Middle frontal gyrus (tissue), 1 donor: ENCODE data around the gene TRRAP.

Source experiments
- DNase-seq: peaks from one replicate; pipeline ENCODE4 v3.0.0-alpha.2; 2015; ENCODE audit warnings: low spot score; ENCODE audit errors: extremely low spot score

TRRAP gene

DNA sequence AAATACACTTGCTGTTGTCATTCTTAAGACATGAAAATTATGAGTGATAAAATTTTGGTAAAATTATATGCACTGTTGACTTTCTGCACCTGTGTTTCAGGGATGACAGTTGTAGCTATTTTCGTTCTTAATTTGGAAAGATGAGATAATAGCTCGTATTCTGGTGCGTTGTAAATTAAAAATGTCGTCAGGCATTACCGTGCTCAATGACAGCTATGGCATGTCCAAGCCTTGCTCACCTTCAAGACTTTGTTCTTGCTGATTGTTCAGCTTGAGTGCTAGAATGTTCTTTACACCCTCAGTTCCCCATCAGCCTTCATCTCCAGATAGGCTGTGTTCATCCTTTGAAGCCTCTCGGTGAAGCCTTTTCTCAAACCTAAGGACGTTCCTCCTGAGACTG lies 21.5 kb downstream of the TRRAP start:
- no peak for DNase-seq

- no peak for DNase-seq
These were observed 22.5 kb downstream of the TRRAP start for GRCh38 chr7:98900815-98901214.

GRCh38 chr7:98902523-98902922 lies 24.2 kb downstream of the TRRAP start:
- DNase-seq = no peak

- DNase-seq = no peak
These were observed 24.9 kb downstream of the TRRAP start for GRCh38 chr7:98903246-98903645.

DNA sequence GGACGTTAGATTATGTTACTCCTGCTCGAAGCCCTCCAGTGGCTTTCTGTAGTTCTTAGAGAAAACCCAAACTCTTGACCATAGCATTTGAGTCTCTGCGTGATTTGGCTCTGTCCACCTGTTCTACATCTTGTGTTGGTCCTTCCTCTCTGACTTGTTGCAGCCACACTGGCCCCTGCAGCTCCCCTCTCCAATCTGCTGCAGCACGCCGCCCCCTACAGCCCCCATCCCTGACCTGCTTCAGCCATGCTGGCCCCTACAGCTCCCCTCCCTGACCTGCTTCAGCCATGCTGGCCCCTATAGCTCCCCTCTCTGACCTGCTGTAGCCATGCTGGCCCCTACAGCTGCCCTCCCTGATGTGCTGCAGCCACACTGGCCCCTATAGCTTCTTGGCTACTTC lies 29.2 kb downstream of the TRRAP start:
- no peak for DNase-seq

- DNase-seq = no peak
These were observed 30.3 kb downstream of the TRRAP start for GRCh38 chr7:98908585-98908984.

- no peak for DNase-seq
These were observed 31.2 kb downstream of the TRRAP start for GRCh38 chr7:98909487-98909886.

- DNase-seq = no peak
These were observed 32.1 kb downstream of the TRRAP start for GRCh38 chr7:98910427-98910826.

GRCh38 chr7:98911916-98912315 lies 33.6 kb downstream of the TRRAP start:
- no peak for DNase-seq

DNA sequence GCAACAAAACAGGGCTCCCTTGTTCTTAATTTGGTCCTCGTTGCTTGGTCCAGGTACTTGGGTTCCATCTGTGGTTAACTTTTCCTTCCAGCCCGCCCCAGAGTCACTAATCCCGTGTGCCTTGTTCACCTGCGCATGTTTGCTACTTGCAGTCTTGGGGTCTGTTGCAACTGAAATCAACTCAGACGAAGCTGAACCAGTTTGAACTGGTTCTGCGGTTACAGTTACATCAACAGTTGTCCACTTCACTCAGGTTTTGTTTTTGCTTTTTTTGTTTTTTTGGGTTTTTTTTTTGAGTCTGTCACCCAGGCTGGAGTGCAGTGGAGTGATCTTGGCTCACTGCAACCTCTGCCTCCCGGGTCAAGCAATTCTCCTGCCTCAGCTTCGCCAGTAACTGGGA lies 34.7 kb downstream of the TRRAP start:
- DNase-seq = no peak

DNA sequence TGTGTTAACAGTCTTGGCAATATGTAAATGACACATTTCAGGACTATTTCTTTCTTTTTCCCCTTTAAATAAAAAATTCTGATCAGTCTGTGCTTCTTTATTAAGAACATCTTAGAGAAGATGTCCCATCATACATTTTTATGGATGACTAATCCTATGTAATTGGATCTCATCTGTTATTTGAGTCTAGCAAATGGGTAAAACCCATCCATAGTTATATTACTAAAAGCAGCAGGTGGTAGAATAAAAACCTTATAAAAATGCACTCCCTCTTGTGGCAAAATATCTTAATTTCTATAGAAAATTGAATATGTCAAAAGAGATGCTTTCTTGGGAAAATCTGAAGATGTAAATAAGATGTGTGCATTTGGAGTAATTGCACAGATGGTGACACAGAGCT lies 35.3 kb downstream of the TRRAP start:
- no peak for DNase-seq

DNA sequence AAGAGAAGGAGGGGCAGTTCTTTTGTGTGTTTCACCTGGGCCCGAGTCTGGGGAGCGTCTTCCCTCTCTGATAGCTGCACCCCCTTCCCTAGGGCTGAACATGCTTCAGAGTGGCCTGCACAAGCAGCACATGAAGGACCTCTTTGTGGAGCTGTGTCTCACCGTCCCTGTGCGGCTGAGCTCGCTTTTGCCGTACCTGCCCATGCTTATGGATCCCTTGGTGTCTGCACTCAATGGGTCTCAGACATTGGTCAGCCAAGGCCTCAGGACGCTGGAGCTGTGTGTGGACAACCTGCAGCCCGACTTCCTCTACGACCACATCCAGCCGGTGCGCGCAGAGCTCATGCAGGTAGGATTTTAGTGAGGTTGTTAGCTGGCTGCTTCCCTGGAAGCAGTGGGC lies 39.0 kb downstream of the TRRAP start:
- DNase-seq = no peak

DNA sequence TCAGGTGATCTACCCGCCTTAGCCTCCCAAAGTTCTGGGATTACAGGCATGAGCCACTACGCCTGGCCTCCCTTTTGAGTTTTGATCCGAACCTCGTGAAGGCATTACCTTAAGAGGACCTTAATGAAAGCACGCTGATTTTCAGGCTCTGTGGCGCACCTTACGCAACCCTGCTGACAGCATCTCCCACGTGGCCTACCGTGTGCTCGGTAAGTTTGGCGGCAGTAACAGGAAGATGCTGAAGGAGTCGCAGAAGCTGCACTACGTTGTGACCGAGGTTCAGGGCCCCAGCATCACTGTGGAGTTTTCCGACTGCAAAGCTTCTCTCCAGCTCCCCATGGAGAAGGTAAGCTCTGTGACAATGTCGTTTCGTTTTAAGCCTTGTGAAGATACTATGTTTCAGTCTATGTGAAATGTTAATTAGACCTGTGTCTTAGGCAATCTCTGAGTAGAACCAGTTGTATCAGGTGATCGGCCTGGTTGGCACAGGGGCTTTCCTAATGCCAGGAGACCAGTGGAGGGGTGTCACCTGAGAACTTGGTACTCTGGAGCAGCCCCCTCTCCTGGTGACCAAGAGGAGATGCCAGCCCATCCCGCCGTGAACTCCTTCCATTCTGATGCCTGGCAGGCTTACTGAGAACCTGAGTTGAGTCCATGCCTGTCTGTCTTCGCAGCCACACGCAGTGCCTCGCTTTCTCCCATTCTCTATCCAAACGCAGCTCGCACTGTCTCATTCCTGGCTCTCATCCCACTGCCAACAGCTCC lies 43.5 kb downstream of the TRRAP start:
- DNase-seq = no peak

GRCh38 chr7:98922392-98923187 lies 44.3 kb downstream of the TRRAP start:
- DNase-seq = peak; percentile 28

GRCh38 chr7:98923512-98923911 lies 45.2 kb downstream of the TRRAP start:
- DNase-seq = no peak

GRCh38 chr7:98927125-98927524 lies 48.8 kb downstream of the TRRAP start:
- DNase-seq = no peak

DNA sequence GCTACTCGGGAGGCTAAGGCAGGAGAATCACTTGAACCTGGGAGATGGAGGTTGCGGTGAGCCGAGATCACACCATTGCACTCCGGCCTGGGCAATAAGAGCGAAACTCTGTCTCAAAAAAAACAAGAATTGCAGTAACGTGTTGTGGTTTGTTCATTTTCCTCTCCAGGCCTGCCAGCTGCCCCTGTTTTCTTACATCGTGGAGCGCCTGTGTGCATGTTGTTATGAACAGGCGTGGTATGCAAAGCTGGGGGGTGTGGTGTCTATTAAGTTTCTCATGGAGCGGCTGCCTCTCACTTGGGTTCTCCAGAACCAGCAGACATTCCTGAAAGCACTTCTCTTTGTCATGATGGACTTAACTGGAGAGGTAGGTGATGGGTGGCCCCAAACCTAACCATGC lies 52.1 kb downstream of the TRRAP start:
- DNase-seq = no peak

DNA sequence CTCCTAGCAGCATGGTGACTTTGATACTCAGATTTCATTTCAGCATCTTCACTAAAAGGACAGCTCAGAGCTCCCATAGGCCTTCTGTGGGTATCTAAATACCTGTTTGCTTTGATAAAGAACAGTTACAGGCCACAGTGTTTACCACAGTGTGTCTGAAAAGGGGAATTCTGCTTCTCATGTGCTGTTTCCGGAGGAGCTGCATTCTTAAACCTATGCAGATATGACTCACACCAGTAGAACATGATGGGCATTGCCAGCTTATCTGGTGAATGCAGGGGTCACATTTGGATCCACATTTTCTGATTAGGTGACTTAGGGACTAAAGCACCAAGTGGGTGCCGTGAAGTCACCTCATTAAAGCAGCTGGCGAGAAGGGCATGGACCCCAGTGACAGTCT lies 52.6 kb downstream of the TRRAP start:
- DNase-seq = no peak

GRCh38 chr7:98933321-98933720 lies 55.0 kb downstream of the TRRAP start:
- no peak for DNase-seq

DNA sequence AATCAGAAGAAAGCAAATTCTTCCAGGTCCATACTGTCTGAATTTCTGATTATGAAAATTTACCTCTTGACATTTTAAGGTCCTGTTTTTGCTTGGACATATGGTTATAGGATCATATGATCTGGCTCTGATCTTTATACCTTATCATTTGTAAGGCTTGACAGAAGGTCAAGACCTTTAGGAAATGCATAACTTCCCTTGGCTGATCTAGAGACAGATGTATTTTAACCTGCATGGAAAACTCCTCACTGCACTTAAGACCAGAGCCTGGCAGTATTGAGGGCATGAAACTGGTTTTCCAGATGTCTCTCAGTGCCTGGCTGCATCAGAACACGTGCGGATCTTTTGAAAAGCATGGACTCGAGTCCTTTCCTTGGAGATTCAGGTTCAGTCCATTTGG lies 55.9 kb downstream of the TRRAP start:
- DNase-seq = no peak

- no peak for DNase-seq
These were observed 57.5 kb downstream of the TRRAP start for GRCh38 chr7:98935811-98936210.

- DNase-seq = no peak
These were observed 65.0 kb downstream of the TRRAP start for GRCh38 chr7:98943336-98943735.

- DNase-seq = no peak
These were observed 66.1 kb downstream of the TRRAP start for GRCh38 chr7:98944386-98944785.
